GM12865 (cell line): ENCODE results near the gene POLA1.
A peak's percentile ranks its signal among the peaks of the same experiment; 100 is the strongest.

Experiments
- DNase-seq: peaks from one replicate; pipeline ENCODE4 v3.0.0; 2010; ENCODE audit warnings: low read depth
- H3K4me3 ChIP-seq: 2 replicates; pipeline ENCODE4 v1.5.1; 2011; ENCODE audit warnings: mild to moderate bottlenecking, low read depth, low read length, control low read depth
- CTCF ChIP-seq: IDR thresholded peaks from 2 replicates; pipeline ENCODE4 v1.5.1; 2011; ENCODE audit warnings: low read length, control low read depth, low read depth, inconsistent platforms; ENCODE audit not compliant: insufficient read depth; ENCODE audit errors: missing control alignments

Gene POLA1

GRCh38 chrX:25014366-25014838 is 320.7 kb downstream of the POLA1 start:
- TF ChIP-seq CTCF, result no peak
- H3K4me3 ChIP-seq, result no peak overlapping the region
- no peak for DNase-seq

GRCh38 chrX:25015486-25016360 is 322.0 kb downstream of the POLA1 start, which contains the start of gene ARX:
TSS of gene ARX (minus strand) at chrX:25015965. CDS start at chrX:25015737, 228 bp downstream.
- no peak within 1 kb of the TSS for H3K4me3 ChIP-seq
- peak; percentile 46 for DNase-seq
- no peak for TF ChIP-seq CTCF

- no peak for TF ChIP-seq CTCF
- DNase-seq, result no peak
- H3K4me3 ChIP-seq, result no peak overlapping the region
Observed at GRCh38 chrX:25016361-25016671, 322.6 kb downstream of the POLA1 start.

GRCh38 chrX:25016938-25017598 is 323.4 kb downstream of the POLA1 start:
- no peak for TF ChIP-seq CTCF
- no peak for DNase-seq
- no peak overlapping the region for H3K4me3 ChIP-seq

GRCh38 chrX:25017667-25018247 is 324.0 kb downstream of the POLA1 start:
- TF ChIP-seq CTCF, result no peak
- no peak for DNase-seq
- no peak overlapping the region for H3K4me3 ChIP-seq

GRCh38 chrX:25018682-25019081 is 325.0 kb downstream of the POLA1 start:
- TF ChIP-seq CTCF, result no peak
- no peak for DNase-seq
- H3K4me3 ChIP-seq, result no peak overlapping the region
